Measurements from ENCODE around the gene YAF2.
"Not testable (repeated sequence)": the region's sequence is repeated elsewhere in the genome, so short reads cannot be mapped to it uniquely, and the experiment has no call there.

The YAF2 gene

GRCh38 chr12:42192258-42192657 lies 45.8 kb downstream of the YAF2 start:
- no peak for DNase-seq

GRCh38 chr12:42190376-42190775 lies 47.7 kb downstream of the YAF2 start:
- no peak for DNase-seq

- not testable (repeated sequence) for DNase-seq
Measured at GRCh38 chr12:42188275-42188674, 49.8 kb downstream of the YAF2 start.

- no peak for DNase-seq
Measured at GRCh38 chr12:42187799-42188198, 50.2 kb downstream of the YAF2 start.

- no peak for DNase-seq
Measured at GRCh38 chr12:42186793-42187192, 51.3 kb downstream of the YAF2 start.

- DNase-seq: no peak
Measured at GRCh38 chr12:42182394-42182793, 55.7 kb downstream of the YAF2 start.

GRCh38 chr12:42180990-42181596 lies 57.0 kb downstream of the YAF2 start:
- no peak for DNase-seq

- no peak for DNase-seq
Measured at GRCh38 chr12:42178101-42178500, 59.9 kb downstream of the YAF2 start.

- DNase-seq: no peak
Measured at GRCh38 chr12:42174978-42175377, 63.1 kb downstream of the YAF2 start.

- DNase-seq: no peak
Measured at GRCh38 chr12:42173961-42174521, 64.0 kb downstream of the YAF2 start.

GRCh38 chr12:42172441-42173210 lies 65.4 kb downstream of the YAF2 start:
- DNase-seq: no peak

GRCh38 chr12:42167711-42168110 lies 70.3 kb downstream of the YAF2 start:
- DNase-seq: no peak

GRCh38 chr12:42166501-42166900 lies 71.5 kb downstream of the YAF2 start:
- no peak for DNase-seq

GRCh38 chr12:42163913-42164312 lies 74.1 kb downstream of the YAF2 start:
- no peak for DNase-seq

GRCh38 chr12:42162965-42163364 lies 75.1 kb downstream of the YAF2 start:
- DNase-seq: no peak

- DNase-seq: no peak
Measured at GRCh38 chr12:42162193-42162592, 75.9 kb downstream of the YAF2 start.

GRCh38 chr12:42161529-42161928 lies 76.5 kb downstream of the YAF2 start:
- no peak for DNase-seq

- DNase-seq: no peak
Measured at GRCh38 chr12:42156232-42156631, 81.8 kb downstream of the YAF2 start.

- no peak for DNase-seq
Measured at GRCh38 chr12:42145552-42146215, 92.4 kb downstream of the YAF2 start.

GRCh38 chr12:42145197-42145549 lies 92.9 kb downstream of the YAF2 start:
- DNase-seq: no peak

GRCh38 chr12:42144408-42145196 lies 93.4 kb downstream of the YAF2 start, which contains the start of gene GXYLT1:
Gene GXYLT1 (minus strand): TSS chr12:42144874. CDS start chr12:42144646, 228 bp downstream.
- peak; percentile 70 to 73 for DNase-seq

- DNase-seq: no peak
Measured at GRCh38 chr12:42144158-42144407, 94.0 kb downstream of the YAF2 start.

GRCh38 chr12:42143452-42144157 lies 94.4 kb downstream of the YAF2 start:
- DNase-seq: no peak

Data from activated CD4-positive, alpha-beta T cell treated with anti-CD3 and anti-CD28 coated beads for 4 hours (primary cell).